Measurements from ENCODE around the gene P4HA1.
"Not testable (repeated sequence)": the region's sequence is repeated elsewhere in the genome, so short reads cannot be mapped to it uniquely, and the experiment has no call there.

P4HA1 gene

GRCh38 chr10:73042130-73042529 lies 54.5 kb downstream of the P4HA1 start:
- no peak for ATAC-seq
- TF ChIP-seq TCF4 (CRISPR knock-in tag; IDR thresholded peaks at IDR 0.05; ENCODE audit: borderline replicate concordance), result no peak
- no peak for TF ChIP-seq SNAI2 (CRISPR knock-in tag; IDR thresholded peaks at IDR 0.05)
- no peak for TF ChIP-seq ESRRG (CRISPR knock-in tag; IDR thresholded peaks at IDR 0.05)
- TF ChIP-seq ZNF70 (CRISPR knock-in tag; IDR thresholded peaks at IDR 0.05), result no peak
- no peak for TF ChIP-seq TSHZ2 (CRISPR knock-in tag; IDR thresholded peaks at IDR 0.05)
- no peak for TF ChIP-seq ARNTL (CRISPR knock-in tag; IDR thresholded peaks at IDR 0.05; ENCODE audit: borderline replicate concordance, low read depth)
- no peak for TF ChIP-seq ZC3H10 (CRISPR knock-in tag; IDR thresholded peaks at IDR 0.05)
- TF ChIP-seq GLIS3 (CRISPR knock-in tag; IDR thresholded peaks at IDR 0.05), result no peak
- TF ChIP-seq CSDC2 (CRISPR knock-in tag; IDR thresholded peaks at IDR 0.05), result no peak
- TF ChIP-seq RARB (CRISPR knock-in tag; IDR thresholded peaks at IDR 0.05), result no peak
- no peak for TF ChIP-seq PATZ1 (CRISPR knock-in tag; IDR thresholded peaks at IDR 0.05; ENCODE audit: borderline replicate concordance)
- TF ChIP-seq ZNF565 (CRISPR knock-in tag; conservative IDR thresholded peaks at IDR 0.05; ENCODE audit: low read depth), result no peak
- TF ChIP-seq OSR1 (CRISPR knock-in tag; IDR thresholded peaks at IDR 0.05), result no peak
- no peak for TF ChIP-seq ZFP30 (CRISPR knock-in tag; IDR thresholded peaks at IDR 0.05)
- TF ChIP-seq ZNF8 (CRISPR knock-in tag; IDR thresholded peaks at IDR 0.05), result no peak

GRCh38 chr10:73039635-73040034 lies 57.0 kb downstream of the P4HA1 start:
- TF ChIP-seq ISL1 (CRISPR knock-in tag; IDR thresholded peaks at IDR 0.05) (peak; percentile 21; the same call in 1 of the 2 replicates), GLIS3 (CRISPR knock-in tag; IDR thresholded peaks at IDR 0.05) (no peak)
- peak; percentile 57 for ATAC-seq

GRCh38 chr10:73036285-73036684 lies 60.4 kb downstream of the P4HA1 start:
- ATAC-seq, result not testable (repeated sequence)

DNA sequence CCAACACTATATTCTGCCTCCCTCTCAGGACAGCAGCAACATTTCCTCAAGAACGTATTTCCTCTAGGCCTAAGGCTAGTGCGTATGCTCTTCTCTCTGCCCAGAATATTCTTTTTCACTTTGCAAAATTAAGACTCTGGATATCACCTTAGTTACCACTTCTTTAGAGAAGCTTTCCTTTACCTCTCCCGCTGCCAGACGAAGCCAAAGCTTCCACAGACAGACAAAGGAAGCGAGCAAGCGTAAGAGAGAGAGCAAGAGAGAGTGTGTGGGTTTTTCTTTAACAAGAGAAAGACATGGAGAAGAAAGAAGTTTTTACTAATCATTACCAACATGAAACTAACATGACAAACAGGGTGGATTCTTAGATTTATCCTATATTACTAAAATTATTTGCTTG lies 64.1 kb downstream of the P4HA1 start:
- TF ChIP-seq ZFP3 (CRISPR knock-in tag; IDR thresholded peaks at IDR 0.05) (no peak), ZNF70 (CRISPR knock-in tag; IDR thresholded peaks at IDR 0.05) (no peak), CSDC2 (CRISPR knock-in tag; IDR thresholded peaks at IDR 0.05) (no peak), ZFP30 (CRISPR knock-in tag; IDR thresholded peaks at IDR 0.05) (no peak)
- TF ChIP-seq, protein P1, sequence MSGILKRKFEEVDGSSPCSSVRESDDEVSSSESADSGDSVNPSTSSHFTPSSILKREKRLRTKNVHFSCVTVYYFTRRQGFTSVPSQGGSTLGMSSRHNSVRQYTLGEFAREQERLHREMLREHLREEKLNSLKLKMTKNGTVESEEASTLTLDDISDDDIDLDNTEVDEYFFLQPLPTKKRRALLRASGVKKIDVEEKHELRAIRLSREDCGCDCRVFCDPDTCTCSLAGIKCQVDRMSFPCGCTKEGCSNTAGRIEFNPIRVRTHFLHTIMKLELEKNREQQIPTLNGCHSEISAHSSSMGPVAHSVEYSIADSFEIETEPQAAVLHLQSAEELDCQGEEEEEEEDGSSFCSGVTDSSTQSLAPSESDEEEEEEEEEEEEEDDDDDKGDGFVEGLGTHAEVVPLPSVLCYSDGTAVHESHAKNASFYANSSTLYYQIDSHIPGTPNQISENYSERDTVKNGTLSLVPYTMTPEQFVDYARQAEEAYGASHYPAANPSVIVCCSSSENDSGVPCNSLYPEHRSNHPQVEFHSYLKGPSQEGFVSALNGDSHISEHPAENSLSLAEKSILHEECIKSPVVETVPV (CRISPR knock-in tag; IDR thresholded peaks at IDR 0.05), result no peak
- ATAC-seq, result no peak

- ATAC-seq, result not testable (repeated sequence)
Measured at GRCh38 chr10:73026623-73027022, 70.0 kb downstream of the P4HA1 start.

- not testable (repeated sequence) for ATAC-seq
Measured at GRCh38 chr10:73023455-73024070, 73.1 kb downstream of the P4HA1 start.

- ATAC-seq, result not testable (repeated sequence)
Measured at GRCh38 chr10:73022961-73023360, 73.7 kb downstream of the P4HA1 start.

DNA sequence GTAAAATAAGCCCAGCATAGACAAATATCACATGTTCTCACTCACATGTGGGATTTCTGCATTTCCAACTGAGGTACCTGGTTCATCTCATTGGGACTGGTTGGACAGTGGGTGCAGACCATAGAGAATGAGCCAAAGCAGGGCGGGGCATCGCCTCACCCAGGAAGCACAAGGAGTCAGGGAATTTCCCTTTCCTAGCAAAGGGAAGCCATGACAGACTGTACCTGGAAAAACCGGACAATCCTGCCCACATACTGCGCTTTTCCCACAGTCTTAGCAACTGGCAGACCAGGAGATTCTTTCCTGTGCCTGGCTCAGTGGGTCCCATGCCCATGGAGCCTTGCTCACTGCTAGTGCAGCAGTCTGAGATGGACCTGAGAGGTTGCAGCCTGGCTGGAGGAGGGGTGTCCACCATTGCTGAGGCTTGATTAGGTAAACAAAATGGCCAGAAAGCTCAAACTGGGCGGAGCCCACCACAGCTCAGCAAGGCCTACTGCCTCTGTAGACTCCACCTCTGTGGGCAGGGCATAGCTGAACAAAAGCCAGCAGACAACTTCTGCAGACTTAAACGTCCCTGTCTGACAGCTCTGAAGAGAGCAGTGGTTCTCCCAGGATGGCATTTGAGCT lies 75.0 kb downstream of the P4HA1 start:
- ATAC-seq, result not testable (repeated sequence)

Measured in SK-N-SH treated with all-trans-retinoic acid at 6 μM for 48 hours (cell line).